Endodermal cell (in vitro differentiated cells): ENCODE measurements around the gene PARS2. TPM values are rescaled to one million over a fixed set of nuclear protein-coding genes. Genes with fewer than 3 reads are reported as not detected.

Source experiments
- DNase-seq: peaks from one replicate; pipeline ENCODE4 v3.0.0-alpha.2; 2017
- H3K27ac ChIP-seq: 2 replicates; pipeline ENCODE4 v1.5.1; 2013; ENCODE audit warnings: mild to moderate bottlenecking, low read depth, low read length, moderate library complexity
- H3K27me3 ChIP-seq: 2 replicates; pipeline ENCODE4 v1.6.1; 2013; ENCODE audit warnings: mild to moderate bottlenecking, low read length, moderate library complexity; ENCODE audit not compliant: insufficient read depth, control insufficient read depth, poor library complexity, severe bottlenecking
- H3K36me3 ChIP-seq: 2 replicates; pipeline ENCODE4 v1.7.0; 2013; ENCODE audit warnings: mild to moderate bottlenecking, low read length, moderate library complexity; ENCODE audit not compliant: control insufficient read depth, insufficient read depth
- H3K4me1 ChIP-seq: one replicate; pipeline ENCODE4 v1.7.0; 2013; ENCODE audit warnings: low read length; ENCODE audit not compliant: control insufficient read depth, insufficient read depth
- H3K4me3 ChIP-seq: 2 replicates; pipeline ENCODE4 v1.5.1; 2013; ENCODE audit warnings: mild to moderate bottlenecking, low read length, moderate library complexity
- H3K9ac ChIP-seq: 2 replicates; pipeline ENCODE4 v1.6.1; 2013; ENCODE audit warnings: mild to moderate bottlenecking, low read length, moderate library complexity; ENCODE audit not compliant: poor library complexity, severe bottlenecking; ENCODE audit errors: extremely low read depth
- H3K9me3 ChIP-seq: 2 replicates; pipeline ENCODE4 v1.6.1; 2013; ENCODE audit warnings: mild to moderate bottlenecking, low read length, moderate library complexity; ENCODE audit not compliant: control insufficient read depth
- H3K27ac Mint-ChIP-seq: 2 replicates; pipeline ENCODE4 v1.8.0; 2020; ENCODE audit warnings: mixed read lengths
- H3K27me3 Mint-ChIP-seq: 2 replicates; pipeline ENCODE4 v1.8.0; 2021; ENCODE audit warnings: mild to moderate bottlenecking, mixed read lengths; ENCODE audit not compliant: insufficient read depth
- H3K36me3 Mint-ChIP-seq: 2 replicates; pipeline ENCODE4 v1.8.0; 2020; ENCODE audit warnings: low read depth, mixed read lengths
- H3K4me1 Mint-ChIP-seq: 2 replicates; pipeline ENCODE4 v1.8.0; 2020; ENCODE audit warnings: mixed read lengths
- H3K4me3 Mint-ChIP-seq: 2 replicates; pipeline ENCODE4 v1.8.0; 2020; ENCODE audit warnings: mild to moderate bottlenecking, moderate library complexity, mixed read lengths
- H3K9me3 Mint-ChIP-seq: 2 replicates; pipeline ENCODE4 v1.8.0; 2020; ENCODE audit warnings: mild to moderate bottlenecking, mixed read lengths
- CTCF ChIP-seq: fragments of 200-600 bp; sonication (generic); conservative IDR thresholded peaks from 2 replicates; pipeline ENCODE4 v1.5.0; 2021; ENCODE audit warnings: antibody characterized with exemption, mild to moderate bottlenecking
- WGBS, 2 experiments: methylation state at CpG; one replicate each; pipeline versions ENCODE4 v1.1.5 to v1.1.7; 2013; ENCODE audit warnings: missing lambda C conversion rate in 2 of 2, mixed read lengths in 1 of 2; ENCODE audit not compliant: insufficient coverage in 1 of 2, insufficient read length in 1 of 2; 5-methylcytosine and 5-hydroxymethylcytosine counted together
- total RNA-seq, 2 donors: library from RNA; stranded (reverse); fragmentation: NEBNext Ultra II Directional in 1 of 2; extraction: Animal tissue kit (Norgen Biotek cat#: 25700) in 1 of 2; gene quantifications; 2 replicates in 1 of 2; 3 replicates in 1 of 2; pipeline ENCODE4 v1.2.1, GENCODE V29; 2021

Gene PARS2
- total RNA-seq, 2 donors from 2014 or later: 8.9 to 9.1 TPM

DNA sequence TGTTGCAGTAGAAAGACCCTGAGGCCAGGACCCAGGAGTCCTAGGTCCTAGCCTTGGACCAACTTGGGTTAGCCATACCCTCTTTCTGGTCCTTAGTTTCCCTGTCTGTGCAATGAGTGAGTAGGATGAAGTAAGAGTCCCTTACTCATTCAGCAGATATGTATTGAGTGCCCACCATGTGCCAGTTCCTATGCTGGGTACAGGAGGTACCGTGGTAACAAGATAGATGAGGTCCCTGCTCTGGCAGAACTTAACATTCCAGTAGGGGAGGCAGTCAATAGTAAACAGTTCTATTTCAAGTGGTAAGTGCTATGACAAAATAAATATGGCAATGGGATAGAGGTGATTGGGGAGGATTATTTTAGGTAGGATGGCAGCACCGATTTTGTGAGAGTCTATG, 18.3 kb upstream of the PARS2 start:
- Mint-ChIP-seq H3K4me1 (peaks cover 6% of the 10 kb centered on the region), H3K4me3 (no peak overlapping the region), H3K27ac (no peak overlapping the region), H3K36me3 (no peaks in the 10 kb centered on the region), H3K9me3 (no peaks in the 10 kb centered on the region), H3K27me3 (peaks cover 66% of the 10 kb centered on the region)
- H3K27ac ChIP-seq: no peak overlapping the region
- no peak for TF ChIP-seq CTCF
- no peak for DNase-seq
- H3K9me3 ChIP-seq: no peaks in the 10 kb centered on the region
- no peak overlapping the region for H3K4me3 ChIP-seq
- no peak overlapping the region for H3K9ac ChIP-seq
- no peaks in the 10 kb centered on the region for H3K4me1 ChIP-seq
- H3K36me3 ChIP-seq: no peaks in the 10 kb centered on the region
- peaks cover 43% of the 10 kb centered on the region for H3K27me3 ChIP-seq
- WGBS, 2 experiments: 92 to 100% methylated on average over 1 to 2 of the region's 2 CpGs

GRCh38 chr1:54782156-54782555, 17.8 kb upstream of the PARS2 start:
- no peaks in the 10 kb centered on the region for H3K36me3 ChIP-seq
- H3K27me3 ChIP-seq: peaks cover 43% of the 10 kb centered on the region
- Mint-ChIP-seq H3K9me3 (no peaks in the 10 kb centered on the region), H3K27ac (no peak overlapping the region), H3K4me3 (no peak overlapping the region), H3K4me1 (peaks cover 8% of the 10 kb centered on the region), H3K36me3 (no peaks in the 10 kb centered on the region), H3K27me3 (peaks cover 63% of the 10 kb centered on the region)
- H3K4me3 ChIP-seq: no peak overlapping the region
- no peak overlapping the region for H3K27ac ChIP-seq
- no peaks in the 10 kb centered on the region for H3K9me3 ChIP-seq
- 96 to 97% methylated on average over 4 to 6 of the region's 6 CpGs for WGBS, 2 experiments
- no peaks in the 10 kb centered on the region for H3K4me1 ChIP-seq
- H3K9ac ChIP-seq: no peak overlapping the region
- TF ChIP-seq CTCF: no peak
- no peak for DNase-seq

DNA sequence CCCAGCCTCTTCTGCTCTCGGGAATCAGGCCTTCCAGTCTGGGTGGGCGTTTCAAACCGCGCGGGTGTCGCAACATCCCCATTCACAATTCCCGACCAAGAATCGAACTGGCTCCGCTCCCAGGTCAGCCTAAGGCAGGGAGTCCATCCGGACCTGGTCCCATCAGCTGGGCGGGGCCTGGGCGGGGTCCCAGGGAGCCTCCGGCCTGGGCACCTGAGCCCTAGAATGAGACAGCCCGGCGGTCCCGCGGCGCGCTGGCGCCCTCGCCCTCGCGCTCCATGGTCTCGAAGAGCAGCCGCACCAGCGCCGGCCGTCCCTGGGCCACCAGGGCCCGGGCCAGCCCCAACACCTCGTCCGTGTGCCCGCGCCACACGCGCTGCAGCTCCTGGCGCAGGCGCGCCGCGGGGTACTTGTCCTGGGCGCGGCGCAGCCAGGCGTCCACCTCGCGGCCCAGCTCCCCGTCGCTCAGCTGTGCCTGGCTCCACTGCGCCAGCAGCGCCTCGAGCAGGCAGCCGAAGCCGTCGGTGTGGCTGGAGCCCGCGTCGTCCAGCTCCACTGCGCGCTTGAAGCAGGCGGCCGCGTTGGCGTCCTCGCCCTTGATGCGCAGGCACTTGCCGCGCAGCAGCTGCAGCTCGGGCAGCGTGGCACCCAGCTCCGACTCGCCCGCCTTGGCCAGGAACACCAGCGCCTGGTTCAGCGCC, 16.9 kb upstream of the PARS2 start:
- WGBS, 2 experiments: 40 to 58% methylated on average over 47 to 74 of the region's 74 CpGs
- H3K4me3 ChIP-seq: no peak overlapping the region
- no peak for TF ChIP-seq CTCF
- Mint-ChIP-seq H3K27me3 (peaks cover 58% of the 10 kb centered on the region), H3K4me3 (peak overlapping the region; percentile 29), H3K9me3 (no peaks in the 10 kb centered on the region), H3K27ac (no peak overlapping the region), H3K36me3 (no peaks in the 10 kb centered on the region), H3K4me1 (peaks cover 8% of the 10 kb centered on the region)
- no peak overlapping the region for H3K9ac ChIP-seq
- no peaks in the 10 kb centered on the region for H3K36me3 ChIP-seq
- H3K4me1 ChIP-seq: no peaks in the 10 kb centered on the region
- H3K27ac ChIP-seq: no peak overlapping the region
- peaks cover 43% of the 10 kb centered on the region for H3K27me3 ChIP-seq
- H3K9me3 ChIP-seq: no peaks in the 10 kb centered on the region
- peak; percentile 79 for DNase-seq
